Peyer's patch (tissue), 4 donors: ENCODE measurements around the gene ARL8B. TPM values are rescaled to one million over a fixed set of nuclear protein-coding genes. Genes with fewer than 3 reads are reported as not detected.

Experiments used
- DNase-seq, 3 donors: peaks; one replicate each; pipeline ENCODE4 v3.0.0-alpha.2; 2017 to 2019
- H3K27ac ChIP-seq, 4 donors: fragments of 200-600 bp; sonication (generic); one replicate each; pipeline ENCODE4 v1.5.1; 2016 to 2019
- H3K27me3 ChIP-seq, 2 donors: fragments of 200-600 bp; sonication (generic); one replicate each; pipeline ENCODE4 v1.5.1; 2019
- H3K36me3 ChIP-seq, 3 donors: fragments of 200-600 bp; sonication (generic); one replicate each; pipeline ENCODE4 v1.5.1; 2016 to 2019
- H3K4me1 ChIP-seq, 4 donors: fragments of 200-600 bp; sonication (generic); one replicate each; pipeline ENCODE4 v1.5.1; 2016 to 2019
- H3K4me3 ChIP-seq, 4 donors: fragments of 200-600 bp; sonication (generic); 1 replicate in 3 of 4; 2 replicates in 1 of 4; pipeline ENCODE4 v1.5.1; 2016 to 2019; ENCODE audit warnings: mild to moderate bottlenecking in 1 of 4
- H3K9me3 ChIP-seq, 4 donors: fragments of 200-600 bp; sonication (generic); one replicate each; pipeline ENCODE4 v1.5.1; 2016 to 2019; ENCODE audit warnings: mild to moderate bottlenecking in 1 of 4
- CTCF ChIP-seq, 6 experiments: fragments of 450-650 bp in 4 of 6; fragments of 200-600 bp in 2 of 6; sonication (generic) in 1 of 6; IDR thresholded peaks; one replicate each; pipeline ENCODE4 v1.5.1; 2017 to 2019; ENCODE audit warnings: antibody characterized with exemption in 6 of 6, mild to moderate bottlenecking in 3 of 6, moderate library complexity in 1 of 6
- POLR2A ChIP-seq, 2 donors: fragments of 450-650 bp; IDR thresholded peaks; one replicate each; pipeline ENCODE4 v1.5.1; 2017; ENCODE audit warnings: antibody characterized with exemption in 2 of 2, mild to moderate bottlenecking in 2 of 2, moderate library complexity in 2 of 2
- total RNA-seq, 4 donors: library from RNA; depleted of rRNA; stranded (reverse); fragments of >200 nt; gene quantifications; one replicate each; pipeline ENCODE4 v1.1.0, GENCODE V29; 2016

Gene ARL8B
- total RNA-seq, 4 donors from 2014 or later = 32.6 to 47.0 (median 36.8) TPM

DNA sequence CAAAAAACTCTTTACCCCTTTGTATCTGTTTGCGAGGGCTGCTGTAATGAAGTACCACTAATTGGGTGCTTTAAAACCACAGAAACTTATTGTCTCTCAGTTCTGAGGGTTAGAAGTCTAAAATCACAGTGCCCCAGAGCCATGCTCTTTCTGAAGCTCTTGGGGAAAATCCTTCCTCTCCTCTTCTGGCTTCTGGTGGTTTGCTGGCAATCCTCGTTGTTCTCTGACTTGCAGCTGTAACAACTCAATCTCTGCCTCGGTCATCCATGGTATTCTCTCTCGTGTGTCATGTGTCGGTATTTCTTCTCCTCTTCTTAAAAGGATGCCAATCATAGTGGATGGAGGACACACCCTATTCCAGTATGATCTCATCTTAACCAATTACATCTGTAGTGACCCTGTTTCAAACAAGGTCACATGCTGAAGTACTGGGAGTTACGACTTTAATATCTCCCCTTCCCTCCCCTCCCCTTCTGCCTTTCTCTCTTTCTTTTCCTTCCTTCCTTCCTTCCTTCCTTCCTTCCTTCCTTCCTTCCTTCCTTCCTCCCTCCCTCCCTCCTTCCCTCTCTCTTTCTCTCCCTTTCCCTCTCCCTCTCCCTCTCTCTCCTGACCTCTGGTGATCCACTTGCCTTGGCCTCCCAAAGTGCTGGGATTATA, 6.5 kb upstream of the ARL8B start:
- H3K4me1 ChIP-seq = no peaks in the 10 kb centered on the region
- no peaks in the 10 kb centered on the region for H3K9me3 ChIP-seq
- no peak for TF ChIP-seq POLR2A (IDR thresholded peaks at IDR 0.05)
- no peak for DNase-seq
- H3K4me3 ChIP-seq = no peak overlapping the region
- no peaks in the 10 kb centered on the region for H3K27me3 ChIP-seq
- H3K36me3 ChIP-seq = no peaks in the 10 kb centered on the region
- H3K27ac ChIP-seq = no peak overlapping the region

DNA sequence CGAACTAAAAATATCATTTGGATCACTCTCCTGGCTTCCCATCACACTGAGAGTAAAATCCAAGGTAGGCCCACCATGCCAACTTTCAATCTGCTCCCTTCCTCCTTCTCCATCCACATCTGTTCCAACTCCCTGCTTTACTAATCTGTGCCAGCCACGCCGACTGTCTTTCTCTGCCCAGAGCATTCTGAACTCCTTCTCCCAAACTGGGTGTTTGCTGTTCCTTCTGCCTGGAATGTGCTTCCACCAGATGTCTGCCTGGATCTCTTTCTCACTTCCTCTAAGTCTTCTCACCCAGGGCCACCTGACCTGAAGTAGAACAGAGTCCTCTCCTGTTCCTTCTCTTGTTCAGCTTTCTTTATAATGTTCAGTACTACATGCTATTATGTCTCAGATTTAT, 5.6 kb upstream of the ARL8B start:
- TF ChIP-seq POLR2A (IDR thresholded peaks at IDR 0.05) = no peak
- no peak for TF ChIP-seq CTCF (IDR thresholded peaks at IDR 0.05)
- Histone ChIP-seq H3K4me1 (peaks cover 0 to 1% (median 0%) of the 10 kb centered on the region in 4 donors), H3K9me3 (no peaks in the 10 kb centered on the region), H3K4me3 (no peak overlapping the region), H3K27ac (no peak overlapping the region), H3K27me3 (no peaks in the 10 kb centered on the region), H3K36me3 (no peaks in the 10 kb centered on the region)
- DNase-seq = no peak

GRCh38 chr3:5120446-5120845, 1.6 kb upstream of the ARL8B start:
- Histone ChIP-seq H3K36me3 (no peaks in the 10 kb centered on the region), H3K4me1 (peaks cover 0 to 27% (median 2%) of the 10 kb centered on the region in 4 donors), H3K9me3 (no peaks in the 10 kb centered on the region), H3K27ac (no peak overlapping the region), H3K4me3 (no peak overlapping the region), H3K27me3 (no peaks in the 10 kb centered on the region)
- no peak for TF ChIP-seq POLR2A (IDR thresholded peaks at IDR 0.05)
- no peak for TF ChIP-seq CTCF (IDR thresholded peaks at IDR 0.05)
- no peak for DNase-seq

DNA sequence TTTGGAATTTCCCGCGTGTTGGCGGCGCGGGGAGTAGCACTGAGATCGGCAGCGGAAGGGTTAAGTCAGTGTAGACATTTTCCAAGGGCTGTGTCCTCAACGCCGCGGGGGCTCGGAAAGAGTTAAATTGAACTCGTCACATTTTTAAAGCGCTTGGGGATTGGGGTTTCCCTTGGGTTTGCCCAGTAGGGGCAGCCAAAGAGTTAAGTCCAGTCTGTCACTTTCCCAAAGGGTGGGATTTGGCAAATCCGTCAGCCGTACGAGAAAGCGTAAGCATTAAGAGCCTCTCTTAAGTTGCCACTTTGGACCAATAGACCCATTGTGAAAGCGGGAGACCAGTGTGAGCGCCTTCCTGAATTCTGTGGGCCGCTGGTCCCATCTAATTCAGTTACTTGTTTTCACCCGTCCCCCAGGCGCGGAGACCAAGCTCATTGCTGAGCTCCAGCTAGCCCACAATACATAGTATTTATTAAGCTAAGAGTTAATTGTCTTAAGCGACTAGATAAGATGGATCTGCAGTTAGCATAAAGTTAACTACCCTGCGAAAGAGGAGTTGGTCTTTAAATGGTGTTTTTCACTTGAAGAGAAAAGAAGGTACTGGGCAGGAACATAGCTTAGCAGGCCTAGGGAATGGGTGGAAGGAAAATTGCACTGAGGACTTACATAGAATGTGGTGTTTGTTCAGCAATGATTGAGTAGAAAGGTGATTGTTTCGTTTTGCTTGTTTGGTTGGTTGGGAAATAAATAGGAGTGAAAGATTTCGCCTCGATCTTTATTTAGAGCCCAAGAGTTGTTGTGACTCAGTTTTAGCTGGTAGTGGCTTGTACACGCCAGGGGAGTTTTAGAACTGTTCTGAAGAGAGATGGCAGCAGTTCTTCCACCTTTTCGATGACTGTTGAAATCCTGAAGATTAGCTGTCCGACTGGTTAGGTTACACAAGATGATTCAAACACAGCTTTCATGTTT, 932 bp downstream of the ARL8B start:
- no peaks in the 10 kb centered on the region for H3K27me3 ChIP-seq
- H3K36me3 ChIP-seq = no peaks in the 10 kb centered on the region
- H3K4me3 ChIP-seq = peak overlapping the region; percentile 69 to 99 (median 86)
- H3K27ac ChIP-seq = peak overlapping the region; percentile 80 to 91 (median 88)
- peak; percentile 35 to 55 (median 51) for DNase-seq
- H3K9me3 ChIP-seq = no peaks in the 10 kb centered on the region
- TF ChIP-seq CTCF (IDR thresholded peaks at IDR 0.05) (peak in 1 of 6 experiments; percentile 6), POLR2A (IDR thresholded peaks at IDR 0.05) (no peak)
- peaks cover 0 to 36% (median 2%) of the 10 kb centered on the region in 4 donors for H3K4me1 ChIP-seq

DNA sequence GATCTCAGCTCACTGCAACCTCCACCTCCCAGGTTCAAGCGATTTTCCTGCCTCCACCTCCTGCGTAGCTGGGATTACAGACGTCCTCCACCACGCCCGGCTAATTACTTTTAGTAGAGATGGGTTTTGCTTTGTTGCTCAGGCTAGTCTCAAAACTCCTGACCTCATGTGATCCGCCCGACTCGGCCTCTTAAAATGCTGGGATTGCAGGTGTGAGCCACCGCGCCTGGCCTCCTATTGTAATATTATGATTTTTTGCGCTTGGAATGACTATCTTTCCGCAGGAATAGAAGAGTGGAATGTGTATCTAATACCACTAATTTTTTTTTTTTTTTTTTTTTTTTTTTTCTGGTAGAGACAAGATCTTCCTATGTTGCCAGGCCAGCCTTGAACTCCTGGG, 1.8 kb downstream of the ARL8B start:
- TF ChIP-seq POLR2A (IDR thresholded peaks at IDR 0.05) (no peak), CTCF (IDR thresholded peaks at IDR 0.05) (no peak)
- Histone ChIP-seq H3K36me3 (no peaks in the 10 kb centered on the region), H3K4me1 (peaks cover 0 to 36% (median 2%) of the 10 kb centered on the region in 4 donors), H3K9me3 (no peaks in the 10 kb centered on the region), H3K4me3 (peak overlapping the region in 3 of 4 donors; percentile 9 to 94 (median 78)), H3K27ac (no peak overlapping the region), H3K27me3 (no peaks in the 10 kb centered on the region)
- DNase-seq = no peak

DNA sequence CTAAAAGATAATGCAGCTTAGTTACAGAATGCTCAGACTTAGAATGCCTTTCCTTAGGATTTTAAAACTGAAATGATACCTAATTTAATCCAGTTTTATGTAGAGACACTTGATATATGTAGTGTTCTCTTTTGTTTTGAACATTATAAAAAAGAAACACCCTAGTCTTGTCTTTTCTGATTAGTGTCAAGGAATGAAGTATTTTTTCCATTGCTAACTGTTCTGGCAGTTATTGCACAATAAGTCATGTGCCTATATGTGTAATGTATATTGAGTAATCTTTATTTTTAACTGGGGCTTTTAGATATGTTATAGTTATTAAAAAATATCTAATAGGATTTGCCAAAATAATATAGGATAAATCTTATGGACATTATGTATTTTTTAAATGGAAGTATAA, 4.5 kb downstream of the ARL8B start:
- Histone ChIP-seq H3K36me3 (no peaks in the 10 kb centered on the region), H3K27me3 (no peaks in the 10 kb centered on the region), H3K9me3 (no peaks in the 10 kb centered on the region), H3K27ac (no peak overlapping the region), H3K4me3 (no peak overlapping the region), H3K4me1 (peaks cover 0 to 34% (median 2%) of the 10 kb centered on the region in 4 donors)
- no peak for TF ChIP-seq CTCF (IDR thresholded peaks at IDR 0.05)
- no peak for DNase-seq
